ENCODE data around the gene CYSRT1.

CYSRT1 gene

DNA sequence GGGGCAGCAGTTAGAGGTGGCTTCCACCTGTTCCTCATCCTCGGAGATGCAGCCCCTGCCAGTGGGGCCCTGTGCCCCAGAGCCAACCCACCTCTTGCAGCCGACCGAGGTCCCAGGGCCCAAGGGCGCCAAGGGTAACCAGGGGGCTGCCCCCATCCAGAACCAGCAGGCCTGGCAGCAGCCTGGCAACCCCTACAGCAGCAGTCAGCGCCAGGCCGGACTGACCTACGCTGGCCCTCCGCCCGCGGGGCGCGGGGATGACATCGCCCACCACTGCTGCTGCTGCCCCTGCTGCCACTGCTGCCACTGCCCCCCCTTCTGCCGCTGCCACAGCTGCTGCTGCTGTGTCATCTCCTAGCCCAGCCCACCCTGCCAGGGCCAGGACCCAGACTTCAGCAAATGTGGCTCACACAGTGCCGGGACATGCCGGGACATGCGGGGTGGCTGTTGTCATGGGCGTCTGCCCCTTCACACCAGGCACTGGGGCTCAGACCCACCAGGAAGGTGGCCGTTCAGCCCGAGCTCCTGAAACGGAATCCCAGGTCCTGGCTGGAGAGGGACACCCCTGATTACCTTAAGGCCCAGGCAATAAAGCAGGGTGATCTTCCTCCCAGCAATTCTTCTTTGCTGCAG is 841 bp downstream of the CYSRT1 start:
- in situ Hi-C loops (cut with MboI; ENCODE audit: low sequenced_read_pairs): no loop called here

DNA sequence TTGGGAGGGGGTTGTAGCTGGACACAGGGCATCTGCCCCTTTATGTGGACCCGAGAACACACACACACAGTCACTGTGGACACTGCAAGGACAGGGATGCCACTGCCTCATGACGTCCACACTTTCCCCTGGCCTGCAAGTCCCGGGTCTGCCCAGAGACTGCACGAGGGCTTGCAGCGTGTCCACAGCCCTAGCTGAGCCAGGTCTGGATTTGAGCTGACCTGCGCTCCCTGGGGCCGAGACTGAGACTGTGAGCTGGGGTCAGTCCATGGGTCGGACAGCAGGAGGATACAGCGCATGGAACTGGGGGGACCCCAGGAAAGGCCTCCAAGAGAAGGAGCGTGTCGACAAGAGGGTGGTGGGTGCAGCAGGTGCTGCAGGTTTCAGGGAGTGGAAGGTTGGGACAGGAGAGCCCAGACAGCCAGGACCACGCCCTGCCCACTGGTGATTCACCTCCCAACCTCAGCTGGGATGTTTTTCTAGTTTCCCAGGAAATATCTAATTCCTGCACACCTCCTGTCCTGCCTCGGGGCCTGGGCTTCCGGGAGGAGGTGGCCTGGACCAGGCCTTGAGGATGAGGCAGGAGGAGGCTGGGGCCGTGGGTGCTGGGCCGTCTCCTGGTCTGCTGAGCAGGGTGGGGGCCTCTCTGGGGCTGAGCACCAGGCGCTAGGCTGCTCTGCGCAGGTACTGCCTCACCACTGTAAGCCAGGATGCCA is 1.5 kb downstream of the CYSRT1 start:
- in situ Hi-C loops (cut with MboI; ENCODE audit: low sequenced_read_pairs): no loop called here

DNA sequence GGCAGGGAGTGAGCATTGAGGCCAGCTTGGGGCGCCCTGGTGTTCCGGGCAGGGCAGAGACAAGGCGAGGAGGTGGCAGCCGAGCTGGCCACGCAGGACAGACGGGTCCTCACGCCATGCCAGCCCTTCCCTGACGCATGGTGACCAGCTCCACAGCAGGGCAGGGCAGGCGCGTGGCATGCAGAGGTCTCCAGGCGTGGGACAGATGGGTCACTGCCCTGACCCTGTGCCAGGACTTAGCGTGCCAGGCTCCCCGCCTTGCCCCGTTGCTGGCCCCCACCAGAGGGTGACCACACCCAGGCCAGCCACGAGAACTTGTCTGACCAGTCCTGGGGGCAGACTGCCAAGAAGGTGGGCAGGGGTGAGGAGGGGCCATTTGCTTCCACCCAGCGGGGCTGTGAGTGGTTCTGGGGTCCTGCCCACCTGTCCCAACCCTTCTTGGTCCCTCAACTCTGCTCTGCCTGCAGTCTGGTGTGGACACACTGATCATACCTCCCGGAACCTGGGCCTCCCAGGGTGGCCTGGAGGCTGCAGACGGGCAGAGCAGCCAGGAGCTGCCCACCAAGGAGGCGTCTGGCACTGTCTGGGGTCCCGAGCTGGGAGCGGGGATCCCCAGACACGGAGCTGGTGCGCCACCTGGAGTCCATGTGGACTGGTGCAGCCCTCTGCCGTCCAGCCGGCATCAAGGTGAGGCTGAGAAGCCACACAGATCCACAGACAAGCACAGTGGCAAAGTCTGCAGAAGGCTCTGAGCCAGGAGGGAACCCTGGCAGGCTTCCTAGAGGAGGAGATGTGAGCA is 2.3 kb downstream of the CYSRT1 start, which contains the start of gene RNF224:
Gene RNF224 (plus strand): TSS at position 449 of the 799 bp plus-strand sequence. CDS start 834 bp downstream, outside the sequence.
- in situ Hi-C loops (cut with MboI; ENCODE audit: low sequenced_read_pairs): no loop called here

GRCh38 chr9:137227853-137228505 is 3.0 kb downstream of the CYSRT1 start:
- in situ Hi-C loops (cut with MboI; ENCODE audit: low sequenced_read_pairs): no loop called here

DNA sequence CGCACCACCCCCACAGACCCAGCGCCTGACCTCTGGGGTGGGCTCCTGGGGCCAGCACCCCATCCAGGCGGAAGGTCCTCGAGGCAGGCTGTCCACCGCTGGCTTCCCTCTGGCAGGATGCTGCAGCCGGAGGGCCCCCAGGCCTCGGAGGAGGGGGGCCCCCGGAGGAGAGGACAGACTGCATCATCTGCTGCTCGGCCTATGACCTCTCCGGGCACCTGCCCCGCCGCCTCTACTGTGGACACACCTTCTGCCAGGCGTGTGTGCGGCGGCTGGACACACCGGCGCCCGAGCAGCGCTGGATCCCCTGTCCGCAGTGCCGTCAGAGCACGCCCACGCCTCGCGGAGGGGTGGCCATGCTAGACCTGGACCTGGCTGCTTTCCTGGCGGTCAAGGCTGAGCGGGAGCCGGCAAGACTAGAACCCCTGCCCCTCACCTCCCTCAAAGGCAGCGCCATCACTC is 3.6 kb downstream of the CYSRT1 start:
- in situ Hi-C loops (cut with MboI; ENCODE audit: low sequenced_read_pairs): no loop called here

GRCh38 chr9:137228968-137229896 is 4.3 kb downstream of the CYSRT1 start:
- in situ Hi-C loops (cut with MboI; ENCODE audit: low sequenced_read_pairs): no loop called here

DNA sequence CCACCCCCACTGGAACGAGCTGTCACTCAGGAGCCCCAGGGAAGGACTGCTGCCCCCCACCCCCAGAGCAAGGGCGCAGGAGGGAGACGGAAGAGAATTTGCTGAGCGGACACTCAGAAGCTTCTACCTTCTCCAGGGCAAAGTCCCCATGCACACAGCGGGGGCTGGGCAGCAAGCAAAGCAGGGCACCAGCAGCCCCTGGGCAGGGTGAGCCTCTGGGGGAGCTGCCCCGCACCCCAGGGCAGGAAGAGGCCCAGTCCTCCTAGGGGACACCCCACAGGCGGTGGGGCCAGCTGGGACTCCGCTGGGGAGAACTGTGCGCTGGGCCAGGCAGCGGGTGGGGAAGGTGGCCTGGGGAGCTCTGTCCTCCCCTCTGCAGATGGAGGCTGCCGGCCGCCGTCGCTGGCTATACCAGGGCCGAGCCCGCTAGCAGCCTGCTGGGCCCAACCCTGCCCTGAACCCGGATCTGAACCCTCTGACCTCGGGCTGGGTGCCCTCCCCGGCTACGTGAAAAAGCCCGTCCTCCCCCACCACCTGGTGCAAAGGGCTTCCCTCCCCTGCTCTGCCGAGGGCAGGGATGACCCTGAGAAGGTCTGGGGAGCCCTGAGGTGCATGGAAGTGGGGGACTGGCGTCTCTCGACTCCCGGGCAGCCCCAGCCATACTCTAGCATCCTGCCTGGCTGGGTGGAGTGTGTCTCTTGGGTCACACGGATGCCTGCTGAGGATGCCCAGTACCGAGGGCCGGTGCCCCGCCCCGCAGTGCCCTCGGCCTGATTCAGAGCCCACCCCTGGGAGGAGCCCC is 5.1 kb downstream of the CYSRT1 start:
- in situ Hi-C loops (cut with MboI; ENCODE audit: low sequenced_read_pairs): no loop called here

DNA sequence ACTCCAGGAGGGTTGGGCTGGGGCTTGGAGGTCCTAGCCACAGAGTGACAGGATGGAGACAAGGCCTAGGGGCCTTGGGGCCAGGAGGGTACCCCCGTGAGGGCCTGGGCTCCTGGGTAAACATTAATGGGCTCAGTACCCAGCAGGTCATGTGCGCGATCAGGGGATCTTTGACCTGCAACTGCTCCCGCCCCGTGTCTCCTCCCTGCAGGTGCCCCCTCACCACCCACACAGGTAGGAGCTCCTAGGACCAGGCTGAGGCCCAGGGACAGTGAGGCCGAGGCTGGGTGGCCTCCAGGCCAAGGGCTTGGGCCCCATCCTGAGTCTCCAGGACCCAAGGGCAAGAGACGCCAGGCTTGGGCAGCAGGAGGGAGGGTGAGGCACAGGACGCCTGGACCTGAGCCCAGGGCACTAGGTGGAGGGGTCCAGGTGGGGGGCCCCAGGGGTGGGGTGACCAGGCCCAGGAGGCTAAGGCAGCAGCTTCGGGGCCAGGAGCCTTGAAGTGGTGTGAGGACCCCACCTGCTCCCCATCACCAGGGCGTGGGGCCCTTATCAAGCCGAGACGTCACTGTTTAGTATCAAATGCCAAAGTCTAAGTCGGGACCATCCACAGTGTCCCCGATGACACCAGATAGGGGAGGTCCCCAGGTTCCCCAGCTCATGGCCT is 5.9 kb downstream of the CYSRT1 start, which contains the start of gene SLC34A3:
Gene SLC34A3 (plus strand): TSS at position 197 of the 667 bp plus-strand sequence. CDS start 802 bp downstream, outside the sequence.
- in situ Hi-C loops (cut with MboI; ENCODE audit: low sequenced_read_pairs): no loop called here

DNA sequence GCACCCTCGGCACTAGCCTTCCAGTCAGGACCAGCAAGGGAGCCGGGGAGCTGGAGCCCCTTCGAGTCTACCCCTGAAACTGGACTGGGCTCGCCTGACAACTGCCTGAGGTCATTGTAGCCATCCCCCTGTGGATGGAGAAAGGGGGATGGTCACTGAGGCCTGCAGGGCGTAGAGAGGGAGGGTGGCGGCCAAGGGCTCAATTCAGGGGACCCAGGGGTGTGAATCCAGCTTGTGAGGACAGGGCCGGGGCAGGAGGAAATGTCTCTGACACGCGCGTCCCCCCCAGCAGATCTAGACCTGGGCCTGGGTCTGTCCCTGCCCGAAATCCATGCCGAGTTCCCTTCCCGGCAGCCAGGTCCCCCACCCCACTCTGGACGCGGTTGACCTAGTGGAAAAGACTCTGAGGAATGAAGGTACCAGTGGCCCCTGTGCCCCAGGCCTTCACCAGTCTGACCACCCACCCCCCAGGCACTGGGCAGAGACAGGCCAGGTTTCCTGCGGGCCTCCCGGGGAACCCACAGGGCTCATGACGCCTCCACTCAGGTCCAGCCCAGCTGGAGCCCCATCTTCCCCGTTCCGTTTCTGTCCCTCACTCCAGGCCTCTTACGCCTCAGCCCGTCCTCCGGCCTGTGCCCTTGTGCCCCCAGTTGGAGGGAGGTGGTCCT is 6.5 kb downstream of the CYSRT1 start:
- in situ Hi-C loops (cut with MboI; ENCODE audit: low sequenced_read_pairs): no loop called here

GRCh38 chr9:137232101-137232500 is 7.1 kb downstream of the CYSRT1 start:
- in situ Hi-C loops (cut with MboI; ENCODE audit: low sequenced_read_pairs): no loop called here

- in situ Hi-C loops (cut with MboI; ENCODE audit: low sequenced_read_pairs): no loop called here
Measured at GRCh38 chr9:137232510-137232909, 7.5 kb downstream of the CYSRT1 start.

- in situ Hi-C loops (cut with MboI; ENCODE audit: low sequenced_read_pairs): no loop called here
Measured at GRCh38 chr9:137233143-137233980, 8.4 kb downstream of the CYSRT1 start.

GRCh38 chr9:137234055-137234697 is 9.2 kb downstream of the CYSRT1 start:
- in situ Hi-C loops (cut with MboI; ENCODE audit: low sequenced_read_pairs): no loop called here

DNA sequence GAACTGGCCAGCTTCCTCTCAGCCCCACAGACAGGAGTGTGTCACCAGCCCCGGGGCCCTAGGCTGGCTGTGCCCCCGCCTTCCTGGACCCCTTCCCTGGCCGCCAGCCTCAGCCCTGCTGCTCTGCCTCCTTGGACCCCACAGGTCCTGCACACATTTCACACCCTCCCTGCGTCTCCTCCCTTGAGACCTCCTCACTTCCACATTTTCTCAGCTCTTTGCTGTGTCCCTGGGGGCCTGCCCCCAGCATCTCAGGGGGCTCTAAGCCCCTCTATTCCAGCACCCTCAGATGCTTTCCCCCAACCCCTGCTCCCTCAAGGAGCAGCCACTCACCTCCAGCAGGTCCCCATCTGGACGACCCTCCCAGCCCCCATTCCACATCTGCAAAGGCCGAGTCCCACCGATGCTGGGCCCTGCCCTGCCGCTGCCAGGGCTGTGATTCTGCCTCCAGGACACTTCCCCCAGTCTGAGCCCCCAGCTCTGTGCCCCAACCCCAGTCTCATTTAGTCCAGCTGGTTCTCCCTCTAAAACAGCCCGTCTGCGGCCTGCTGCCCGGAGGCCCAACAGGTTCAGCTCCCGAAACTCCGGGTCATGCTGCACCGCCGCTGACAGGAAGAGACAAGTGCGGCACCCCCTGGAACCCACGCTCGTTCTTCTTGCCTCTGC is 9.9 kb downstream of the CYSRT1 start:
- in situ Hi-C loops (cut with MboI; ENCODE audit: low sequenced_read_pairs): no loop called here

GRCh38 chr9:137235424-137236237 is 10.7 kb downstream of the CYSRT1 start:
- in situ Hi-C loops (cut with MboI; ENCODE audit: low sequenced_read_pairs): no loop called here

Measured in hTERT RPE-1 (cell line).